ENCODE data around the gene KCNK5.

DNA sequence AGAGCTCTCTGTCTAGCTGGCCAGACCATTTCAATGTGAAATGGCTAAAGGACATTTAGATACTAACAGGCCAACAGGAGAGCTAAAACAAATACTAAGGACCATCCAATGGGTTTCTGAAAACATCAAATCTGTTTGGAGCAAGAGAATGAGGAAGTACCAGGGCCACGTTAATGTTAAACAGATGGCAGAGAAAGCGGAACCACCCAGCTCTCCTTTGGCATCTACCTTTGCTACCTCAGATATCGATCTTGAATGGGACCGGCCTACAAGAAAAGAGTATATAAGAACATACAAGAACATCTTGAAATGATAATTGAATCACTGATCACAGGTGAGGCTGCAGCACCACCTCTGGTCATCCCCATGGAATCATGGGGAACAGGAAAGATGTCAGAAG, 31.8 kb downstream of the KCNK5 start:
- TF ChIP-seq, protein P1, sequence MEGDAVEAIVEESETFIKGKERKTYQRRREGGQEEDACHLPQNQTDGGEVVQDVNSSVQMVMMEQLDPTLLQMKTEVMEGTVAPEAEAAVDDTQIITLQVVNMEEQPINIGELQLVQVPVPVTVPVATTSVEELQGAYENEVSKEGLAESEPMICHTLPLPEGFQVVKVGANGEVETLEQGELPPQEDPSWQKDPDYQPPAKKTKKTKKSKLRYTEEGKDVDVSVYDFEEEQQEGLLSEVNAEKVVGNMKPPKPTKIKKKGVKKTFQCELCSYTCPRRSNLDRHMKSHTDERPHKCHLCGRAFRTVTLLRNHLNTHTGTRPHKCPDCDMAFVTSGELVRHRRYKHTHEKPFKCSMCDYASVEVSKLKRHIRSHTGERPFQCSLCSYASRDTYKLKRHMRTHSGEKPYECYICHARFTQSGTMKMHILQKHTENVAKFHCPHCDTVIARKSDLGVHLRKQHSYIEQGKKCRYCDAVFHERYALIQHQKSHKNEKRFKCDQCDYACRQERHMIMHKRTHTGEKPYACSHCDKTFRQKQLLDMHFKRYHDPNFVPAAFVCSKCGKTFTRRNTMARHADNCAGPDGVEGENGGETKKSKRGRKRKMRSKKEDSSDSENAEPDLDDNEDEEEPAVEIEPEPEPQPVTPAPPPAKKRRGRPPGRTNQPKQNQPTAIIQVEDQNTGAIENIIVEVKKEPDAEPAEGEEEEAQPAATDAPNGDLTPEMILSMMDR (IDR thresholded peaks at IDR 0.05) = no peak
- no peak for TF ChIP-seq POLR2A (IDR thresholded peaks at IDR 0.05)

Data from uterus (tissue), 2 donors.